T follicular helper cell (primary cell): ENCODE results near the gene OSMR.
"Not testable (repeated sequence)": the region's sequence is repeated elsewhere in the genome, so short reads cannot be mapped to it uniquely, and the experiment has no call there.

Source experiments
- DNase-seq: peaks from one replicate; pipeline ENCODE4 v3.0.0-alpha.2; 2020; ENCODE audit warnings: low read depth

The OSMR gene

GRCh38 chr5:38831117-38831516 is 14.7 kb upstream of the OSMR start:
- DNase-seq: no peak

- DNase-seq: no peak
Observed at GRCh38 chr5:38831909-38832308, 13.9 kb upstream of the OSMR start.

- DNase-seq: no peak
Observed at GRCh38 chr5:38832810-38833209, 13.0 kb upstream of the OSMR start.

GRCh38 chr5:38835887-38836286 is 9.9 kb upstream of the OSMR start:
- no peak for DNase-seq

- no peak for DNase-seq
Observed at GRCh38 chr5:38837416-38837815, 8.4 kb upstream of the OSMR start.

- no peak for DNase-seq
Observed at GRCh38 chr5:38837932-38838331, 7.9 kb upstream of the OSMR start.

- no peak for DNase-seq
Observed at GRCh38 chr5:38843665-38844064, 2.1 kb upstream of the OSMR start.

- DNase-seq: no peak
Observed at GRCh38 chr5:38846379-38847011, 683 bp downstream of the OSMR start.

GRCh38 chr5:38847559-38848347 is 1.9 kb downstream of the OSMR start:
- DNase-seq: no peak

GRCh38 chr5:38848637-38849036 is 2.8 kb downstream of the OSMR start:
- no peak for DNase-seq

GRCh38 chr5:38851640-38852039 is 5.8 kb downstream of the OSMR start:
- not testable (repeated sequence) for DNase-seq

GRCh38 chr5:38853753-38854470 is 8.1 kb downstream of the OSMR start:
- DNase-seq: no peak

- no peak for DNase-seq
Observed at GRCh38 chr5:38854907-38855306, 9.1 kb downstream of the OSMR start.

- no peak for DNase-seq
Observed at GRCh38 chr5:38856660-38857059, 10.8 kb downstream of the OSMR start.

- DNase-seq: no peak
Observed at GRCh38 chr5:38858839-38859238, 13.0 kb downstream of the OSMR start.

GRCh38 chr5:38861986-38862770 is 16.4 kb downstream of the OSMR start:
- not testable (repeated sequence) for DNase-seq

- DNase-seq: no peak
Observed at GRCh38 chr5:38866362-38867031, 20.7 kb downstream of the OSMR start.

- DNase-seq: no peak
Observed at GRCh38 chr5:38867032-38867398, 21.2 kb downstream of the OSMR start.

- DNase-seq: no peak
Observed at GRCh38 chr5:38867416-38867815, 21.6 kb downstream of the OSMR start.

- DNase-seq: no peak
Observed at GRCh38 chr5:38870595-38870994, 24.8 kb downstream of the OSMR start.

GRCh38 chr5:38871058-38871605 is 25.3 kb downstream of the OSMR start:
- no peak for DNase-seq
